GM23248 (cell line): ENCODE data around the gene C2orf42. TPM values are rescaled to one million over a fixed set of nuclear protein-coding genes. Genes with fewer than 3 reads are reported as not detected.

Experiments used
- DNase-seq: peaks from one replicate; pipeline ENCODE4 v3.0.0-alpha.2; 2015
- H2AFZ ChIP-seq: fragments of 200-600 bp; sonication (generic); 2 replicates; pipeline ENCODE4 v1.6.1; 2016; ENCODE audit warnings: antibody characterized with exemption
- H3F3A ChIP-seq: fragments of 200-600 bp; sonication (generic); 2 replicates; pipeline ENCODE4 v1.6.1; 2016; ENCODE audit warnings: mild to moderate bottlenecking, antibody characterized with exemption, mixed run types; ENCODE audit not compliant: insufficient read depth
- H3K27ac ChIP-seq: fragments of 200-600 bp; sonication (generic); 2 replicates; pipeline ENCODE4 v1.5.1; 2016; ENCODE audit warnings: mild to moderate bottlenecking
- H3K27me3 ChIP-seq: fragments of 200-600 bp; sonication (generic); replicated peaks from 2 replicates; pipeline ENCODE4 v1.6.1; 2016; ENCODE audit warnings: mild to moderate bottlenecking; ENCODE audit not compliant: insufficient read depth
- H3K36me3 ChIP-seq: fragments of 200-600 bp; sonication (generic); 2 replicates; pipeline ENCODE4 v1.6.1; 2016; ENCODE audit warnings: low read depth, mild to moderate bottlenecking
- H3K4me1 ChIP-seq: fragments of 200-600 bp; sonication (generic); 2 replicates; pipeline ENCODE4 v1.6.1; 2016; ENCODE audit warnings: mild to moderate bottlenecking; ENCODE audit not compliant: insufficient read depth
- H3K4me2 ChIP-seq: fragments of 200-600 bp; sonication (generic); one replicate; pipeline ENCODE4 v1.6.1; 2016; ENCODE audit warnings: mild to moderate bottlenecking; ENCODE audit not compliant: unreplicated experiment
- H3K4me3 ChIP-seq: fragments of 200-600 bp; sonication (generic); 2 replicates; pipeline ENCODE4 v1.5.1; 2016; ENCODE audit warnings: mild to moderate bottlenecking
- H3K79me2 ChIP-seq: fragments of 200-600 bp; sonication (generic); 2 replicates; pipeline ENCODE4 v1.6.1; 2016; ENCODE audit warnings: mild to moderate bottlenecking; ENCODE audit not compliant: insufficient read depth
- H3K9ac ChIP-seq: fragments of 200-600 bp; sonication (generic); 2 replicates; pipeline ENCODE4 v1.6.1; 2016; ENCODE audit warnings: mild to moderate bottlenecking
- H3K9me2 ChIP-seq: fragments of 200-600 bp; sonication (generic); 2 replicates; pipeline ENCODE4 v1.6.1; 2016; ENCODE audit warnings: mixed run types, mild to moderate bottlenecking, moderate library complexity; ENCODE audit not compliant: insufficient read depth
- H3K9me3 ChIP-seq: fragments of 200-600 bp; sonication (generic); one replicate; pipeline ENCODE4 v1.6.1; 2017; ENCODE audit warnings: low read depth
- H4K20me1 ChIP-seq: fragments of 200-600 bp; sonication (generic); 2 replicates; pipeline ENCODE4 v1.6.0; 2016; ENCODE audit not compliant: insufficient read depth
- EZH2 ChIP-seq: fragments of 200-600 bp; sonication (generic); IDR thresholded peaks from 2 replicates; pipeline ENCODE4 v1.6.1; 2018; ENCODE audit warnings: antibody characterized with exemption, mild to moderate bottlenecking; ENCODE audit not compliant: insufficient read depth, poor library complexity, severe bottlenecking
- EZH2phosphoT487 ChIP-seq: fragments of 200-600 bp; sonication (generic); IDR thresholded peaks from 2 replicates; pipeline ENCODE4 v1.6.1; 2018; ENCODE audit warnings: antibody characterized with exemption, moderate library complexity, mild to moderate bottlenecking, low read depth; ENCODE audit not compliant: insufficient read depth
- WGBS, 2 experiments: methylation state at CpG; one replicate each; pipeline ENCODE4 v1.1.6; 2015 to 2017; ENCODE audit warnings: low lambda C conversion rate in 2 of 2, low coverage in 1 of 2; ENCODE audit errors: missing lambda C conversion rate in 2 of 2; 5-methylcytosine and 5-hydroxymethylcytosine counted together
- in situ Hi-C: fragments of 300-500 bp; cut with MboI; formaldehyde crosslinking; loops from 2 replicates; pipeline ENCODE4 v1.15.0; 2020
- polyA plus RNA-seq: library from polyadenylated mRNA; unstranded; fragments of >200 nt; fragmentation: Nextera tagmentation; extraction: Ambion mirVana; gene quantifications from 2 replicates; pipeline ENCODE4 v1.2.1, GENCODE V29; 2016
- total RNA-seq: library from RNA; depleted of rRNA; stranded (reverse); fragments of >200 nt; shearing (Covaris generic); gene quantifications from 2 replicates; pipeline ENCODE4 v1.2.3, GENCODE V29; 2014

The C2orf42 gene
- total and polyA plus RNA-seq, 2 experiments from 2014 or later, result 15.7 to 23.2 TPM

DNA sequence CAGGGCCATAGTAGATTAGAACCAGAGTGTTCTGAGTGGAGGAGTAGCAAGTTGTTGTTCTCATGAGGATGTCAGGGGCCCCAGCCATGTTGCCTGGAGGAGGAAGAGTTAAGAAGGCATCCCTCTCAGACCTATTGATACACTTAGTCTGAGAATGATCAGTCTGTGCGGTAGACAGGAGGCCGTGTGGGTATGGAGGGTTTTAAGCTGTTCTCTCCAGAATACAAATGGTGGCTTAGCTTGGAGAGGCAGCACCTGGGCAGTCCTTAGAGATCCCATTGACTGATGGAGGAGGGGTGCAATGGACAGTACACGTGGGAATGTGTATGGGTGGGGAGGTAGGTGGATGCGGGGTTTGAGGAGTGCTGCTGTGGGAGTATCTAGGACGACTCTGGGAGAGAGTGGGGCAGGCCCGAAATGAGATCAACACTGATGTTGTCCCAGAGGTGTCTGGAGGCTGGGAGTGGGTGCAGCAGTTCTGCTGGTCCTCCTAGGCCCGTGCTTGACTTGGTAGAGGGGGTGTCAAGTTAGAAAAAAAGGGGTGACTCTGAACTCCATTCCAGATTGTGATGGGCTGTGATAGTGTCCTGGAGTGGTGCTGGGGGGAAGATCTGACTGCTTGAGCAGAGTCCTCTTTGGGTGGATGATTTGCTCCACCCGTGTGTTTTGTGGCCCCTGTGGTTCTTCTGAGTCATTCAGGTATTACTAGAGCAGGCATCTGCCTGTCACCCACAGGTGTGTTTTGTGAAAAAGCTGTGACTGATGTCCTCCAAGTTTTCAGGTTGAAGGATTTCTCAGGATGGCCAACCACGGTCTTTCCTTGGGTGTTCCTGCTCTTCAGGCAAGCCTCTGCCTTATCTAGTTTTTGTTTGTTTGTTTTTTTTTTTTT, 44.7 kb downstream of the C2orf42 start:
- Histone ChIP-seq H3K4me1 (peaks cover 6% of the 10 kb centered on the region), H3K36me3 (no peaks in the 10 kb centered on the region), H3K9me3 (no peaks in the 10 kb centered on the region), H3F3A (0 out of 2 replicates have a peak, but pooled peaks cover 8% of the 10 kb centered on the region), H3K9me2 (no peaks in the 10 kb centered on the region), H3K9ac (no peak overlapping the region), H3K4me3 (no peak overlapping the region), H3K27me3 (no peaks in the 10 kb centered on the region), H2AFZ (no peak overlapping the region), H3K4me2 (no peak overlapping the region), H4K20me1 (no peaks in the 10 kb centered on the region), H3K79me2 (no peaks in the 10 kb centered on the region), H3K27ac (no peak overlapping the region)
- DNase-seq, result no peak
- TF ChIP-seq EZH2phosphoT487 (no peak), EZH2 (no peak)
- 55 to 58% methylated on average over 9 of the region's 9 CpGs for WGBS, 2 experiments
- in situ Hi-C loops, result loop anchor here (10.0 kb wide), 1 partner anchor 231 kb away; the partner anchor contains the start of gene MXD1

- H3K4me2 ChIP-seq, result no peak overlapping the region
- H3K4me1 ChIP-seq, result peaks cover 6% of the 10 kb centered on the region
- WGBS, 2 experiments, result 98 to 100% methylated on average over 3 of the region's 3 CpGs
- no peak for DNase-seq
- H3K27ac ChIP-seq, result no peak overlapping the region
- no peaks in the 10 kb centered on the region for H3K36me3 ChIP-seq
- in situ Hi-C loops, result loop anchor here (10.0 kb wide), 1 partner anchor 230 kb away; the partner anchor contains the start of gene MXD1
- H3K4me3 ChIP-seq, result no peak overlapping the region
- H3K79me2 ChIP-seq, result no peaks in the 10 kb centered on the region
- H4K20me1 ChIP-seq, result no peaks in the 10 kb centered on the region
- H3K9me2 ChIP-seq, result no peaks in the 10 kb centered on the region
- H3K9ac ChIP-seq, result no peak overlapping the region
- no peaks in the 10 kb centered on the region for H3K27me3 ChIP-seq
- no peaks in the 10 kb centered on the region for H3K9me3 ChIP-seq
- TF ChIP-seq EZH2 (no peak), EZH2phosphoT487 (no peak)
- H3F3A ChIP-seq, result 0 out of 2 replicates have a peak, but pooled peaks cover 8% of the 10 kb centered on the region
- no peak overlapping the region for H2AFZ ChIP-seq
These were observed 45.7 kb downstream of the C2orf42 start for GRCh38 chr2:70145144-70145490.

GRCh38 chr2:70144443-70145143, 46.2 kb downstream of the C2orf42 start:
- DNase-seq, result no peak
- in situ Hi-C loops, result loop anchor here (10.0 kb wide), 1 partner anchor 230 kb away; the partner anchor contains the start of gene MXD1
- Histone ChIP-seq H3K79me2 (no peaks in the 10 kb centered on the region), H3K27ac (no peak overlapping the region), H3K9me3 (no peaks in the 10 kb centered on the region), H2AFZ (no peak overlapping the region), H4K20me1 (no peaks in the 10 kb centered on the region), H3K4me2 (no peak overlapping the region), H3K36me3 (no peaks in the 10 kb centered on the region), H3F3A (0 out of 2 replicates have a peak, but pooled peaks cover 8% of the 10 kb centered on the region), H3K27me3 (no peaks in the 10 kb centered on the region), H3K4me3 (no peak overlapping the region), H3K4me1 (peaks cover 6% of the 10 kb centered on the region), H3K9me2 (no peaks in the 10 kb centered on the region), H3K9ac (no peak overlapping the region)
- TF ChIP-seq EZH2phosphoT487 (no peak), EZH2 (no peak)
- 78 to 81% methylated on average over 21 of the region's 21 CpGs for WGBS, 2 experiments
